ENCODE measurements around the gene ASIC2. TPM values are rescaled to one million over a fixed set of nuclear protein-coding genes. Genes with fewer than 3 reads are reported as not detected.
A peak's percentile ranks its signal among the peaks of the same experiment; 100 is the strongest.

Gene ASIC2
- total RNA-seq, 1 donor from 2014 or later = not detected

DNA sequence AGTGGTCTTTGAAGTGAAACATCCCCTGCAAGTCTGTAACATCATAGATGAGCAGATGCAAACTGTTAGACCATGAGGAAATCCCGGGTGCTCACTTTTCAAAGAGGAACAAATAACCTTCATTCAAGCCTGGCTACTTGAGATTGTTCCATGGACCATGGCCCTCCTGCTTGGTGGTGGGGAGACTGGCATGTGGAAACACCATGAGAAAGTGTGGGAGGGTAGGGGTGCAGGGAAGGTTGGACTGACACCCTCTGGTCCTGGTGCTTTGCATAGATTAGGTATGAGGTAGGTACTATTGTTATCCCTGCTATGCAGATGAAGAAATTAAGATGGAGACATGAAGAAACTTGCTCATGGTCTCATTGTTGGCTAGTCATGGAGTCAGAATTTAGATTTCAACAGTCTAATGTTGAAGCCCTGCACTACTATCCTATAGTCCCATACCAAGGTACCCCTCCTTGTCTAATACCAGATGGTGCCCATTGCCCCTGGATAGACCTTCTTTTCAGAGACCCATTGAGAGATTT lies 242.4 kb downstream of the ASIC2 start:
- Mint-ChIP-seq H3K9me3 (ENCODE audit: unreplicated experiment) (no peaks in the 10 kb centered on the region), H3K4me1 (ENCODE audit: unreplicated experiment) (no peaks in the 10 kb centered on the region), H3K27ac (ENCODE audit: unreplicated experiment) (no peak overlapping the region), H3K36me3 (ENCODE audit: low read depth, unreplicated experiment) (no peaks in the 10 kb centered on the region), H3K27me3 (ENCODE audit: unreplicated experiment) (peaks cover 2% of the 10 kb centered on the region), H3K4me3 (ENCODE audit: unreplicated experiment) (no peak overlapping the region)
- TF ChIP-seq, protein P1, sequence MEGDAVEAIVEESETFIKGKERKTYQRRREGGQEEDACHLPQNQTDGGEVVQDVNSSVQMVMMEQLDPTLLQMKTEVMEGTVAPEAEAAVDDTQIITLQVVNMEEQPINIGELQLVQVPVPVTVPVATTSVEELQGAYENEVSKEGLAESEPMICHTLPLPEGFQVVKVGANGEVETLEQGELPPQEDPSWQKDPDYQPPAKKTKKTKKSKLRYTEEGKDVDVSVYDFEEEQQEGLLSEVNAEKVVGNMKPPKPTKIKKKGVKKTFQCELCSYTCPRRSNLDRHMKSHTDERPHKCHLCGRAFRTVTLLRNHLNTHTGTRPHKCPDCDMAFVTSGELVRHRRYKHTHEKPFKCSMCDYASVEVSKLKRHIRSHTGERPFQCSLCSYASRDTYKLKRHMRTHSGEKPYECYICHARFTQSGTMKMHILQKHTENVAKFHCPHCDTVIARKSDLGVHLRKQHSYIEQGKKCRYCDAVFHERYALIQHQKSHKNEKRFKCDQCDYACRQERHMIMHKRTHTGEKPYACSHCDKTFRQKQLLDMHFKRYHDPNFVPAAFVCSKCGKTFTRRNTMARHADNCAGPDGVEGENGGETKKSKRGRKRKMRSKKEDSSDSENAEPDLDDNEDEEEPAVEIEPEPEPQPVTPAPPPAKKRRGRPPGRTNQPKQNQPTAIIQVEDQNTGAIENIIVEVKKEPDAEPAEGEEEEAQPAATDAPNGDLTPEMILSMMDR (IDR thresholded peaks at IDR 0.05; ENCODE audit: unreplicated experiment) = no peak
- DNase-seq (ENCODE audit: low spot score) = no peak

DNA sequence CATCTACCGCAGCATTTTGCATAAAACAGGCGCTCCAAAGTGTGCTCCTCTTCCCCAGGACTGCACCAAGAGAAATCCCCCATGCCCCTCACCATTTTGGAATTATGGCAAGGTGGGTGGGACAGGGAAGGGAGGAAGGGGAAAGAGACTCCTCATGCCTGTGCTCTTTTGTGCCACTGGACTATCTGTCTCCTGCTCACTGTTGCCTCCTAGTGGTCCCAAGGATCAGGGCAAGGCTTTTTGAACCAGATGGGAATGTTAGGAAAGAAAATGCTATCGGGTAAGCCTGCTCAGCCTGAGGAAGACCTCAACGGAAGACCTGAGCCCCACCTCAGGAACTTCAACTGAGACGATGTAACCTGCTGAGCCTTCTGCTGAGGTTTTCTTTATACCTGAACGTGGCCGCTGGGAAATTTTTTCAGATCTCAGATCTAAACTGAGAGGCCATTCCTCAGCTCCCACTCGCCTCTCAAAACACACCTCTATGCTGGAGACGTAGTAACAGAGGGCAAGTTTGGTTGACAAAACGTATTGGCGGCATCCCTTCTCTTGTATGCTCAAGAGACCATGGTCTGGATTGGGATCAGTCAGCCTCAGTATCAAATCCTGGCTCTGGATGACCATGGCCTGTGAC lies 243.2 kb downstream of the ASIC2 start:
- Mint-ChIP-seq H3K36me3 (ENCODE audit: low read depth, unreplicated experiment) (no peaks in the 10 kb centered on the region), H3K9me3 (ENCODE audit: unreplicated experiment) (no peaks in the 10 kb centered on the region), H3K4me3 (ENCODE audit: unreplicated experiment) (no peak overlapping the region), H3K4me1 (ENCODE audit: unreplicated experiment) (no peaks in the 10 kb centered on the region), H3K27me3 (ENCODE audit: unreplicated experiment) (peaks cover 1% of the 10 kb centered on the region), H3K27ac (ENCODE audit: unreplicated experiment) (no peak overlapping the region)
- DNase-seq (ENCODE audit: low spot score) = peak; percentile 63
- TF ChIP-seq, protein P1 (IDR thresholded peaks at IDR 0.05; ENCODE audit: unreplicated experiment) = peak; percentile 84

DNA sequence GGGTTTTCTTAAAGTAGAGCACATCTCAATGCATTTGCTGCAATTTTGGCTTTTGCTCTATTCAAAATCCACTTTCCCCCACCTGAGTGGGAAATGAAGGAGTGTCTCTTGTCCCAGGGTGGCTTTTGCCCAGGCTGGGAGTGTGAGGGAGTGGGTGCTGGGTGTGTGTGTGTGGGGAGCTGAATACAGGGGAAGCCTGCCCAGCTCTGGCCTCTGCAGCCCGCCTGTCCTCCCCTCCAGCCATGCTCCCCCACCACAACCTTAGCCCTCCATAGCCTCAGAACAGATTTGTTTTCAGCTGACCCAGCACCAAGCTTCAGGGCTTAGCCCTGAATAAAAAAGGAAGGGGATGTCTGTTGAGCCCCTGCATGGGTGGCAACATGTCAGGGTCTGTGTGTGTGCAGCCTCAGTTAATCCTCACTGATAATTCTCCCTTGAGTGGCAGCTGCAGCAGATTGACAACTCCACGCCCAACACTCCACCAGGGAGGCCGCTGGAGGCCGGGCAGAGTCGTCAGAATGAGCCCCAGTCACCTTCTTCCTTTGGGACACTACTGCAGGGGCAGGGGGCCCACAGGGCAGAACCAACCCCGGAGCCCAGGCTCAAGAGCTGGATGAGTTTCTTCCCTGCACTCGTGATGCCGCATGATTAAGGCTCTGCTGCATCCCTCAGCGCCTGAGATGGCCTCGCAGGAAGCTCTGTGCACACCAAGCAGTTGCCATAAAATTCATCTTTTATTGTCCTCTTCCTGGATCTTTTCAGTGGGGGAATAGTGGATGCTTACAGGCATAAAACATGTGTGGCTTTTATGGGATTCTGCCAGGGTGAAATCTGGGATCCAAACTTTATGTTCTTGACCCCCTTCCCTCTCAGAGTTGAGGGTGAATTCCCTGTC lies 246.5 kb downstream of the ASIC2 start:
- peaks cover 2% of the 10 kb centered on the region for H3K27me3 Mint-ChIP-seq (ENCODE audit: unreplicated experiment)
- no peaks in the 10 kb centered on the region for H3K4me1 Mint-ChIP-seq (ENCODE audit: unreplicated experiment)
- H3K27ac Mint-ChIP-seq (ENCODE audit: unreplicated experiment) = no peak overlapping the region
- TF ChIP-seq, protein P1 (IDR thresholded peaks at IDR 0.05; ENCODE audit: unreplicated experiment) = no peak
- no peak for DNase-seq (ENCODE audit: low spot score)
- H3K4me3 Mint-ChIP-seq (ENCODE audit: unreplicated experiment) = no peak overlapping the region
- no peaks in the 10 kb centered on the region for H3K36me3 Mint-ChIP-seq (ENCODE audit: low read depth, unreplicated experiment)
- no peaks in the 10 kb centered on the region for H3K9me3 Mint-ChIP-seq (ENCODE audit: unreplicated experiment)

DNA sequence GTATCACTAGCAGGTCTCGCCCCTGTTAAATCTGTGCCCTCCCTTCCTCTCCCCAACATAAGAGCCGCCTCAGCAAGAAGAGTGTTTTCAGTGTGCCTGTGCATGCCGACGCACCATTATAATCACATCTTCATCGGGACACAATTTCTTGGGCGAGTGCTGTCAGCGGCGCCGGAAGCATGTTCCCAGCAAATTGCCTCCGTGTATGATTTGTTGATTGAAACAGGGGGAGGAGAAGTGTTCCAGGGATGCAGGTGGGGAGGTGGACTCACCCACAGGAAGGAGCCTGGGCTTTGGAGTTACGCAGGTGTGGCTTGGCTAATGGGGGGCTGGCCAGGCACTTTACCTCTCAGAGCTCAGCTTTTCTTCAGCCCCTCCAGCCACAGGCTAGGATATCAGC lies 247.9 kb downstream of the ASIC2 start:
- DNase-seq (ENCODE audit: low spot score) = no peak
- Mint-ChIP-seq H3K27ac (ENCODE audit: unreplicated experiment) (no peak overlapping the region), H3K27me3 (ENCODE audit: unreplicated experiment) (peaks cover 2% of the 10 kb centered on the region), H3K36me3 (ENCODE audit: low read depth, unreplicated experiment) (no peaks in the 10 kb centered on the region), H3K4me3 (ENCODE audit: unreplicated experiment) (no peak overlapping the region), H3K4me1 (ENCODE audit: unreplicated experiment) (no peaks in the 10 kb centered on the region), H3K9me3 (ENCODE audit: unreplicated experiment) (no peaks in the 10 kb centered on the region)
- TF ChIP-seq, protein P1 (IDR thresholded peaks at IDR 0.05; ENCODE audit: unreplicated experiment) = no peak

Data from endothelial cell (in vitro differentiated cells).